Sigmoid colon (tissue), 7 donors: ENCODE measurements around the gene VOPP1. TPM values are rescaled to one million over a fixed set of nuclear protein-coding genes. Genes with fewer than 3 reads are reported as not detected.
"Not testable (repeated sequence)": the region's sequence is repeated elsewhere in the genome, so short reads cannot be mapped to it uniquely, and the experiment has no call there.

Experiments
- DNase-seq: peaks from one replicate; pipeline ENCODE4 v3.0.0-alpha.2; 2019
- H3K27ac ChIP-seq, 4 donors: fragments of 200-600 bp; sonication (generic); one replicate each; pipeline ENCODE4 v1.5.1; 2016 to 2019; ENCODE audit warnings: mild to moderate bottlenecking in 1 of 4
- H3K27me3 ChIP-seq, 3 donors: fragments of 200-600 bp; sonication (generic); one replicate each; pipeline ENCODE4 v1.5.1; 2019; ENCODE audit warnings: mild to moderate bottlenecking in 1 of 3
- H3K36me3 ChIP-seq, 4 donors: fragments of 200-600 bp; sonication (generic); one replicate each; pipeline ENCODE4 v1.5.1; 2016 to 2019
- H3K4me1 ChIP-seq, 4 donors: fragments of 200-600 bp; sonication (generic); one replicate each; pipeline ENCODE4 v1.5.1; 2017 to 2019
- H3K4me3 ChIP-seq, 4 donors: fragments of 200-600 bp; sonication (generic); one replicate each; pipeline ENCODE4 v1.5.1; 2017 to 2019; ENCODE audit warnings: mild to moderate bottlenecking in 2 of 4, moderate library complexity in 1 of 4
- H3K9me3 ChIP-seq, 4 donors: fragments of 200-600 bp in 3 of 4; sonication (generic) in 3 of 4; one replicate each; pipeline versions ENCODE4 v1.5.1 to v1.6.1; 2013 to 2019
- EP300 ChIP-seq, 4 donors: sonication (generic); formaldehyde crosslinking; IDR thresholded peaks; one replicate each; pipeline ENCODE4 v1.6.1; 2017; ENCODE audit warnings: antibody characterized with exemption in 4 of 4
- POLR2A ChIP-seq, 2 donors: fragments of 450-650 bp; IDR thresholded peaks; one replicate each; pipeline ENCODE4 v1.6.1; 2016; ENCODE audit warnings: antibody characterized with exemption in 2 of 2, mild to moderate bottlenecking in 2 of 2, moderate library complexity in 2 of 2
- POLR2AphosphoS5 ChIP-seq, 4 donors: sonication (generic); formaldehyde crosslinking; IDR thresholded peaks; one replicate each; pipeline ENCODE4 v1.6.1; 2017; ENCODE audit warnings: antibody characterized with exemption in 4 of 4
- WGBS, 2 donors: extraction: QIAGEN DNeasy Blood & Tissue Kit; methylation state at CpG; one replicate each; pipeline ENCODE4 v1.1.7; 2013; 5-methylcytosine and 5-hydroxymethylcytosine counted together
- intact Hi-C: fragments of 100-400 bp; cut with DNase I; formaldehyde crosslinking; loops from one replicate; pipeline ENCODE4 v1.15.1; 2023
- polyA plus RNA-seq, 3 donors: library from polyadenylated mRNA; stranded (reverse); fragments of 200-250 nt; gene quantifications; one replicate each; pipeline ENCODE4 v1.2.3, GENCODE V29; 2013
- total RNA-seq, 4 donors: library from RNA; depleted of rRNA; stranded (reverse); fragments of >200 nt; gene quantifications; one replicate each; pipeline ENCODE4 v1.1.0, GENCODE V29; 2016
- TF ChIP-seq, protein P1 (sequence below), 4 experiments: fragments of 450-650 bp in 3 of 4; fragments of 200-600 bp in 1 of 4; IDR thresholded peaks; one replicate each; pipeline ENCODE4 v1.5.1; 2016 to 2019; ENCODE audit warnings: antibody characterized with exemption in 4 of 4, mild to moderate bottlenecking in 3 of 4, moderate library complexity in 2 of 4
- donor health status: healthy with polysubstance abuse.
- donor health status: Bipolar disorder and iron deficiency.
- donor health status: healthy.

VOPP1 gene
- total and polyA plus RNA-seq, 7 donors: 22.2 to 59.5 (median 26.4) TPM

DNA sequence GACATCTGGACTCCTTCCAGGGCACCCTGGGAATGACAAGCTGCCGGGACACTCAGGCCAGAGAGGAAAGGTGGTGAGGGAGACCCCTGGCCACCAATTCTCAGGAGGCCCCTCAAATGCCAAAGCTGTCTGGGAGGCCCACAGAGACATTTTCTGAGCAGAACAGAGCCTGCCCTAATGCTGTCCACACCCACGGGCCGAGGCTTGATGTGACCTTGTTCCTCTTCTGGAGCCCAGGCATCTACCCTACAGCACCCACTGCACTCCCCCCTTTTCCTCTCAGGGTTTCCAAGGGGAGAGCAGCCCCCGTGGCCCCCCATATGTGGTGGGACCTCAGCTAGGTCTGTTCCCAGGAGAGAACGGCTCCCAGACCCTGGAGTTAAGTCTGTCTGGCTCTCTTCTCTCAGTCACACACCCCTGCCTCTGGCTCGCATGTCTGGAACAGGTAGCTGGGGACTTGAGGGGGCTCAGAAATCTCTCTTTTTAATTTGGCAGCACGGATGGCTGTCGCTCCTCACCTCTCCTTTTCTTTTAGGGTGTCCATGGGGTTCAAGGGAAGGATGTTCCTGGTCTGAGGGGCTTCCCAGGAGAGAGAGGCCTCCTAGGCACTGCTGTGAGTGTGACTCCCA is 16.8 kb upstream of the VOPP1 start:
- intact Hi-C loops: no loop called here
- Histone ChIP-seq H3K4me3 (no peak overlapping the region), H3K27me3 (no peaks in the 10 kb centered on the region), H3K36me3 (no peaks in the 10 kb centered on the region), H3K27ac (no peak overlapping the region), H3K4me1 (no peaks in the 10 kb centered on the region), H3K9me3 (no peaks in the 10 kb centered on the region)
- 65 to 74% methylated on average over 8 of the region's 8 CpGs for WGBS, 2 donors
- DNase-seq: no peak
- TF ChIP-seq EP300 (IDR thresholded peaks at IDR 0.05) (no peak), POLR2AphosphoS5 (IDR thresholded peaks at IDR 0.05) (no peak), POLR2A (IDR thresholded peaks at IDR 0.05) (no peak)
- TF ChIP-seq, protein P1, sequence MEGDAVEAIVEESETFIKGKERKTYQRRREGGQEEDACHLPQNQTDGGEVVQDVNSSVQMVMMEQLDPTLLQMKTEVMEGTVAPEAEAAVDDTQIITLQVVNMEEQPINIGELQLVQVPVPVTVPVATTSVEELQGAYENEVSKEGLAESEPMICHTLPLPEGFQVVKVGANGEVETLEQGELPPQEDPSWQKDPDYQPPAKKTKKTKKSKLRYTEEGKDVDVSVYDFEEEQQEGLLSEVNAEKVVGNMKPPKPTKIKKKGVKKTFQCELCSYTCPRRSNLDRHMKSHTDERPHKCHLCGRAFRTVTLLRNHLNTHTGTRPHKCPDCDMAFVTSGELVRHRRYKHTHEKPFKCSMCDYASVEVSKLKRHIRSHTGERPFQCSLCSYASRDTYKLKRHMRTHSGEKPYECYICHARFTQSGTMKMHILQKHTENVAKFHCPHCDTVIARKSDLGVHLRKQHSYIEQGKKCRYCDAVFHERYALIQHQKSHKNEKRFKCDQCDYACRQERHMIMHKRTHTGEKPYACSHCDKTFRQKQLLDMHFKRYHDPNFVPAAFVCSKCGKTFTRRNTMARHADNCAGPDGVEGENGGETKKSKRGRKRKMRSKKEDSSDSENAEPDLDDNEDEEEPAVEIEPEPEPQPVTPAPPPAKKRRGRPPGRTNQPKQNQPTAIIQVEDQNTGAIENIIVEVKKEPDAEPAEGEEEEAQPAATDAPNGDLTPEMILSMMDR (IDR thresholded peaks at IDR 0.05): no peak

DNA sequence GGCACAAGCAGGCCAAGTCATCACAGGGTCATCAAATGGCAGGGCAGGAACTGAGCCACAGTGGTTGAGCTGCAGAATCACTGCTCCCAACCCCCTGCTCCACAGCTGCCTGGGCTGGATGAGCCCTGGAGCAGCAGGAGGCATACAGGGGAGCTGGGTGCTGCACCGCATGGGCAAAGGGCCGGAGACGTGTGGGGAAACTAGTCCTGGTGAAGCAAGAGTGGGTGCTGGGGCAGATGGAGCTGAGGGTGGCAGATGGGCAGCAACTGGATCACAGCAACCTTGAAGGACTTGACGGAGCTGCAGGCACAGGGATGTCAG is 16.0 kb upstream of the VOPP1 start:
- intact Hi-C loops: no loop called here
- Histone ChIP-seq H3K4me3 (no peak overlapping the region), H3K36me3 (no peaks in the 10 kb centered on the region), H3K9me3 (no peaks in the 10 kb centered on the region), H3K4me1 (no peaks in the 10 kb centered on the region), H3K27me3 (no peaks in the 10 kb centered on the region), H3K27ac (no peak overlapping the region)
- DNase-seq: no peak
- WGBS, 2 donors: 87 to 91% methylated on average over 4 of the region's 4 CpGs
- TF ChIP-seq POLR2A (IDR thresholded peaks at IDR 0.05) (no peak), POLR2AphosphoS5 (IDR thresholded peaks at IDR 0.05) (no peak), EP300 (IDR thresholded peaks at IDR 0.05) (no peak)
- TF ChIP-seq, protein P1 (IDR thresholded peaks at IDR 0.05): no peak

DNA sequence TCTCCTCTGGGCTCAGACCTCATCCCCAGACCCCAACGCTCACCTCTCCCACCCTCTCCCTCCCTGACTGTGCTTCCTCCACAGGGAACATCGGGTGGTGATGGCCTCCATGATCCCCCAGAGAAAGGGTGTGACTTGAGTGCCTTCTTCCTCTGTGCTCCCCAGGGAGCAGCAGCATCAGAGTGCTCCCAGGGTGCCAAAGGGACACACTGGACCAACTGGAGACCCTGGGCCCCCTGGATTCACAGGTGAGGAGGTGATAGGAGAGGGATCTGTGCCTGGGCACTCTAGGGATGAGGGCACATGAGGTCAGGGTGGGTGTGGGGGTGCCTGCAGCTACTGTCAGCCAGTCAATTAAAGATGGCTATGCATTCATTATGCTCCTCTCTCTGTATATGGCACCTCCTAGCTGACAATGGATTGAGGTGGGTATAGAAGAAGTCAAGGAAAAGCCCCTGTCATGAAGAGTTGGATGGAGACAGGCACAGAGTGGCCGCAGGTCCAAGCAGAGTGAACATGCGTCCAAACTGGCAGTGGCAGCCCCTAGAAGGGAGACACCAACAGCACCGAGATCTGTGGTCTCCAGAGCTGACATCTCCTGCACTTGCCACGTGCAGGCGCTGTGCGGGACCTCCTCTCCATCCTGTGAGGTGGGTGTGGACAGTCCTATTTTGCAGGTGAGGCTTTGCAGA is 15.5 kb upstream of the VOPP1 start:
- Histone ChIP-seq H3K27ac (no peak overlapping the region), H3K36me3 (no peaks in the 10 kb centered on the region), H3K27me3 (no peaks in the 10 kb centered on the region), H3K4me1 (no peaks in the 10 kb centered on the region), H3K4me3 (no peak overlapping the region), H3K9me3 (no peaks in the 10 kb centered on the region)
- no peak for DNase-seq
- 80 to 82% methylated on average over 8 of the region's 8 CpGs for WGBS, 2 donors
- TF ChIP-seq EP300 (IDR thresholded peaks at IDR 0.05): no peak
- no peak for TF ChIP-seq POLR2AphosphoS5 (IDR thresholded peaks at IDR 0.05)
- TF ChIP-seq, protein P1 (IDR thresholded peaks at IDR 0.05): no peak
- no peak for TF ChIP-seq POLR2A (IDR thresholded peaks at IDR 0.05)
- intact Hi-C loops: no loop called here

DNA sequence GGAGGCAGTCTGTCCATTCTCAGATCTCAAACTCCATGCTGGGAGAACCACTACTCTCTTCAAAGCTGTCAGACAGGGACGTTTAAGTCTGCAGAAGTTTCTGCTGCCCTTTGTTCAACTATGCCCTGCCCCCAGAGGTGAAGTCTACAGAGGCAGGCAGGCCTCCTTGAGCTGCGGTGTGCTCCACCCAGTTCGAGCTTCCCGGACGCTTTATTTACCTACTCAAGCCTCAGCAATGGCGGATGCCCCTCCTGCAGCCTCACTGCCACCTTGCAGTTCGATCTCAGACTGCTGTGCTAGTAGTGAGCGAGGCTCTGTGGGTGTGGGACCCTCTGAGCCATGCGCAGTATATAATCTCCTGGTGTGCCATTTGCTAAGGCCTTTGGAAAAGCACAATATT is 10.4 kb upstream of the VOPP1 start:
- H3K4me1 ChIP-seq, H3K4me3 ChIP-seq, H3K27me3 ChIP-seq, H3K36me3 ChIP-seq, intact Hi-C loops, DNase-seq, H3K9me3 ChIP-seq, H3K27ac ChIP-seq: not testable (repeated sequence)
- WGBS, 2 donors: 54 to 79% methylated on average over 9 of the region's 9 CpGs

DNA sequence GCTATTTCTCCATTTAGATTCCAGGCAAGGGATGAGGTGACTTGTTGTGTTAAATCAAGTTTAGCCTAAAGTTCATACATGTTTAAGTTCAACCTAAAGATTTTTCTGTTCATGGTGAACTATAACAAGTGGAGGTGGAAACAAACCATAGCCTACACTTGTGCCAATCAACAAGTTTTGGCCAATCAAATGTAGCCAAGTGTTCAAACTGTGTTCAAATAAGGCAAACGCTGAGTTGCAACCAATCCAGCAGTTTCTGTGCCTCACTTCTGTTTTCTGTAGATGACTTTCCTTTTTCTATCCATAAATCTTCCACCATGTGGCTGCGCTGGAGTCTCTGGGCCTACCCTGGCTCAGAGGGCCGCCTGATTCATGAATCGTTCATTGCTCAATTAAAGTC is 4.5 kb upstream of the VOPP1 start:
- Histone ChIP-seq H3K27me3 (no peaks in the 10 kb centered on the region), H3K4me1 (peaks cover 0 to 21% (median 11%) of the 10 kb centered on the region in 4 donors), H3K27ac (no peak overlapping the region), H3K36me3 (no peaks in the 10 kb centered on the region), H3K4me3 (no peak overlapping the region), H3K9me3 (no peaks in the 10 kb centered on the region)
- intact Hi-C loops: loop anchor here (10.0 kb wide), 1 partner anchor 388 kb away; the partner anchor contains the start of gene NIPSNAP2
- 87 to 93% methylated on average over 4 of the region's 4 CpGs for WGBS, 2 donors
- no peak for DNase-seq
- TF ChIP-seq, protein P1 (IDR thresholded peaks at IDR 0.05): no peak
- TF ChIP-seq EP300 (IDR thresholded peaks at IDR 0.05) (no peak), POLR2AphosphoS5 (IDR thresholded peaks at IDR 0.05) (no peak), POLR2A (IDR thresholded peaks at IDR 0.05) (no peak)
